Measurements from ENCODE around the gene EMID1.

GRCh38 chr22:29231971-29232959, 26.6 kb downstream of the EMID1 start:
- no peak for TF ChIP-seq CTCF (IDR thresholded peaks at IDR 0.05)
- TF ChIP-seq EP300 (IDR thresholded peaks at IDR 0.05): no peak
- peak in 1 of 3 donors; percentile 9 for TF ChIP-seq POLR2AphosphoS5 (IDR thresholded peaks at IDR 0.05)
- TF ChIP-seq POLR2A (IDR thresholded peaks at IDR 0.05): no peak
